GM23338 (cell line): ENCODE results near the gene BCDIN3D. TPM values are rescaled to one million over a fixed set of nuclear protein-coding genes. Genes with fewer than 3 reads are reported as not detected.

Source experiments
- ATAC-seq: fragments of 200-7000 bp; cut with Tn5 transposase; 3 replicates; pipeline ENCODE4 v1.9.1; 2020
- DNase-seq: peaks from one replicate; pipeline ENCODE4 v3.0.0-alpha.2; 2015; ENCODE audit warnings: low spot score
- H2AFZ ChIP-seq: fragments of 200-600 bp; sonication (generic); 2 replicates; pipeline ENCODE4 v1.8.0; 2016; ENCODE audit warnings: antibody characterized with exemption, mild to moderate bottlenecking, moderate library complexity
- H3F3A ChIP-seq: fragments of 200-600 bp; sonication (generic); replicated peaks from 2 replicates; pipeline ENCODE4 v1.8.0; 2017; ENCODE audit warnings: antibody characterized with exemption, mixed run types, low read depth
- H3K27ac ChIP-seq: fragments of 200-600 bp; sonication (generic); 2 replicates; pipeline ENCODE4 v1.6.1; 2016; ENCODE audit warnings: low read depth
- H3K27me3 ChIP-seq: fragments of 200-600 bp; sonication (generic); 2 replicates; pipeline ENCODE4 v1.8.0; 2016; ENCODE audit warnings: mild to moderate bottlenecking, mixed run types, moderate library complexity; ENCODE audit not compliant: insufficient read depth
- H3K36me3 ChIP-seq: fragments of 200-600 bp; sonication (generic); 2 replicates; pipeline ENCODE4 v1.8.0; 2016; ENCODE audit warnings: mild to moderate bottlenecking; ENCODE audit not compliant: insufficient read depth
- H3K4me1 ChIP-seq: fragments of 200-600 bp; sonication (generic); 2 replicates; pipeline ENCODE4 v1.8.0; 2016; ENCODE audit warnings: mild to moderate bottlenecking, moderate library complexity; ENCODE audit not compliant: insufficient read depth
- H3K4me2 ChIP-seq: fragments of 200-600 bp; sonication (generic); 2 replicates; pipeline ENCODE4 v1.7.1; 2017; ENCODE audit warnings: mixed run types
- H3K4me3 ChIP-seq: fragments of 200-600 bp; sonication (generic); 2 replicates; pipeline ENCODE4 v1.6.1; 2016; ENCODE audit warnings: mixed run types
- H3K79me2 ChIP-seq: fragments of 200-600 bp; sonication (generic); replicated peaks from 2 replicates; pipeline ENCODE4 v1.8.0; 2017; ENCODE audit warnings: mild to moderate bottlenecking; ENCODE audit not compliant: insufficient read depth
- H3K9me2 ChIP-seq: fragments of 200-600 bp; sonication (generic); 2 replicates; pipeline ENCODE4 v1.8.0; 2017; ENCODE audit not compliant: insufficient read depth
- H4K20me1 ChIP-seq: fragments of 200-600 bp; sonication (generic); replicated peaks from 2 replicates; pipeline ENCODE4 v1.8.0; 2017; ENCODE audit warnings: mild to moderate bottlenecking; ENCODE audit not compliant: insufficient read depth
- H3K27ac Mint-ChIP-seq: 2 replicates; pipeline ENCODE4 v1.8.0; 2020; ENCODE audit warnings: inconsistent platforms, mild to moderate bottlenecking, moderate library complexity, mixed read lengths
- H3K27me3 Mint-ChIP-seq: 3 replicates; pipeline ENCODE4 v1.8.0; 2022; ENCODE audit warnings: low read depth, mild to moderate bottlenecking, moderate library complexity, mixed read lengths, inconsistent platforms; ENCODE audit not compliant: insufficient read depth, poor library complexity
- H3K36me3 Mint-ChIP-seq: 3 replicates; pipeline ENCODE4 v1.8.0; 2021; ENCODE audit warnings: low read depth, mild to moderate bottlenecking, inconsistent platforms, moderate library complexity, mixed read lengths
- H3K4me1 Mint-ChIP-seq: 3 replicates; pipeline ENCODE4 v1.8.0; 2020; ENCODE audit warnings: mild to moderate bottlenecking, inconsistent platforms, mixed read lengths
- H3K4me3 Mint-ChIP-seq: 3 replicates; pipeline ENCODE4 v1.8.0; 2021; ENCODE audit warnings: moderate library complexity, mild to moderate bottlenecking, inconsistent platforms, mixed read lengths
- H3K9me3 Mint-ChIP-seq: 3 replicates; pipeline ENCODE4 v1.8.0; 2020; ENCODE audit warnings: moderate library complexity, mild to moderate bottlenecking, inconsistent platforms, mixed read lengths
- CREB1 ChIP-seq: fragments of 250-450 bp; sonication (Bioruptor Pico); IDR thresholded peaks from 2 replicates; pipeline ENCODE4 v1.5.0; 2020; ENCODE audit warnings: low read depth, mild to moderate bottlenecking, moderate library complexity
- EZH2 ChIP-seq: fragments of 200-600 bp; sonication (generic); IDR thresholded peaks from one replicate; pipeline ENCODE4 v1.8.0; 2017; ENCODE audit warnings: antibody characterized with exemption, mild to moderate bottlenecking, low read depth; ENCODE audit not compliant: unreplicated experiment
- EZH2phosphoT487 ChIP-seq: fragments of 200-600 bp; sonication (generic); IDR thresholded peaks from one replicate; pipeline ENCODE4 v1.8.1; 2018; ENCODE audit warnings: antibody characterized with exemption; ENCODE audit not compliant: unreplicated experiment
- NANOG ChIP-seq: IDR thresholded peaks from 2 replicates; pipeline ENCODE4 v1.6.1; 2016; ENCODE audit warnings: antibody characterized with exemption, borderline replicate concordance
- POLR2AphosphoS5 ChIP-seq: IDR thresholded peaks from 2 replicates; pipeline ENCODE4 v1.6.1; 2016; ENCODE audit warnings: antibody characterized with exemption, low read depth
- STAT1 ChIP-seq: IDR thresholded peaks from one replicate; pipeline ENCODE4 v1.6.1; 2016; ENCODE audit warnings: antibody characterized with exemption; ENCODE audit not compliant: unreplicated experiment
- ZNF114 ChIP-seq: fragments of 250-450 bp; sonication (Bioruptor Pico); IDR thresholded peaks from 2 replicates; pipeline ENCODE4 v1.5.0; 2020; ENCODE audit warnings: mild to moderate bottlenecking, moderate library complexity
- polyA plus RNA-seq: library from polyadenylated mRNA; unstranded; fragments of >200 nt; fragmentation: Nextera tagmentation; extraction: Ambion mirVana; gene quantifications from 2 replicates; pipeline ENCODE4 v1.2.1, GENCODE V29; 2016
- total RNA-seq: library from RNA; depleted of rRNA; stranded (reverse); fragments of >200 nt; shearing (Covaris generic); gene quantifications from 2 replicates; pipeline ENCODE4 v1.2.3, GENCODE V29; 2014
- TF ChIP-seq, protein P1 (sequence below), 2 experiments: fragments of 200-600 bp in 1 of 2; sonication (generic) in 1 of 2; conservative IDR thresholded peaks; 2 replicates each; pipeline versions ENCODE4 v1.5.1 to v1.6.1; 2016 to 2017; ENCODE audit warnings: antibody characterized with exemption in 2 of 2, low read depth in 2 of 2, mild to moderate bottlenecking in 2 of 2, moderate library complexity in 1 of 2
- TF ChIP-seq, protein P2 (sequence below): fragments of 250-450 bp; sonication (Bioruptor Pico); IDR thresholded peaks from 2 replicates; pipeline ENCODE4 v1.5.0; 2020; ENCODE audit warnings: mild to moderate bottlenecking, moderate library complexity
- TF ChIP-seq, protein P3 (sequence below): IDR thresholded peaks from one replicate; pipeline ENCODE4 v1.6.1; 2018; ENCODE audit warnings: antibody characterized with exemption; ENCODE audit not compliant: unreplicated experiment

BCDIN3D gene
- total and polyA plus RNA-seq, 2 experiments from 2014 or later: 1.4 to 1.8 TPM

DNA sequence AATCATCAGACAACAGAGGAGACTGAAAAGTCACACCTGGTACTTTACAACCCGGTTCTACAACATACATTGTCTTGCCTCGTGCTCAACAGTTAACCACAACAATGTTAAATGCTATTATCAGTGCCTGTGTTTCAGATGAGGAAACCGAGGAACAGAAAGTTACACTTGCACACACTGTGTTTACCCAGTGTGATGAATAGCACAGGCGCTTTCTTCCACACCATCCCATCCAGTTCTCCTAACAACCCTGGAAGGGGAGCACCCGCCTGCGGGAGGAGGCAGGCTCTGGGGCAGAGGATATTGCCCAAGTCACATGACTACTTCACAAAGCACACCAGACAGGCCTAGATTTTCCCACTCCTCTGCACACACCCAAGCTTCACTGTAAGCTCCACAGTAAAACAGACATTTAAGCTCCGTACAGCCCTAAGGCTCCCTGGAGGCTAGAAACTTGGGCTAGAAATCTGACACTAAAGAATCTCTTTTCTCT is 36.5 kb downstream of the BCDIN3D start:
- Mint-ChIP-seq H3K27ac (no peak overlapping the region), H3K4me1 (peaks cover 36% of the 10 kb centered on the region), H3K36me3 (peaks cover 12% of the 10 kb centered on the region), H3K4me3 (no peak overlapping the region), H3K9me3 (no peaks in the 10 kb centered on the region), H3K27me3 (peaks cover 12% of the 10 kb centered on the region)
- Histone ChIP-seq H3K4me2 (no peak overlapping the region), H3K79me2 (peaks cover 18% of the 10 kb centered on the region; the same call in 1 of the 2 replicates), H3K4me3 (no peak overlapping the region), H3K9me2 (no peaks in the 10 kb centered on the region), H3F3A (peaks cover 4% of the 10 kb centered on the region; the same call in 1 of the 2 replicates), H2AFZ (no peak overlapping the region), H3K27me3 (no peaks in the 10 kb centered on the region), H3K27ac (no peak overlapping the region), H3K36me3 (0 out of 2 replicates have a peak, but pooled peaks cover 6% of the 10 kb centered on the region), H4K20me1 (peaks cover 3% of the 10 kb centered on the region), H3K4me1 (peaks cover 33% of the 10 kb centered on the region)
- TF ChIP-seq, protein P1, sequence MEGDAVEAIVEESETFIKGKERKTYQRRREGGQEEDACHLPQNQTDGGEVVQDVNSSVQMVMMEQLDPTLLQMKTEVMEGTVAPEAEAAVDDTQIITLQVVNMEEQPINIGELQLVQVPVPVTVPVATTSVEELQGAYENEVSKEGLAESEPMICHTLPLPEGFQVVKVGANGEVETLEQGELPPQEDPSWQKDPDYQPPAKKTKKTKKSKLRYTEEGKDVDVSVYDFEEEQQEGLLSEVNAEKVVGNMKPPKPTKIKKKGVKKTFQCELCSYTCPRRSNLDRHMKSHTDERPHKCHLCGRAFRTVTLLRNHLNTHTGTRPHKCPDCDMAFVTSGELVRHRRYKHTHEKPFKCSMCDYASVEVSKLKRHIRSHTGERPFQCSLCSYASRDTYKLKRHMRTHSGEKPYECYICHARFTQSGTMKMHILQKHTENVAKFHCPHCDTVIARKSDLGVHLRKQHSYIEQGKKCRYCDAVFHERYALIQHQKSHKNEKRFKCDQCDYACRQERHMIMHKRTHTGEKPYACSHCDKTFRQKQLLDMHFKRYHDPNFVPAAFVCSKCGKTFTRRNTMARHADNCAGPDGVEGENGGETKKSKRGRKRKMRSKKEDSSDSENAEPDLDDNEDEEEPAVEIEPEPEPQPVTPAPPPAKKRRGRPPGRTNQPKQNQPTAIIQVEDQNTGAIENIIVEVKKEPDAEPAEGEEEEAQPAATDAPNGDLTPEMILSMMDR (conservative IDR thresholded peaks at IDR 0.05; ENCODE audit: low read depth in 2 of 2): no peak
- TF ChIP-seq, protein P2, sequence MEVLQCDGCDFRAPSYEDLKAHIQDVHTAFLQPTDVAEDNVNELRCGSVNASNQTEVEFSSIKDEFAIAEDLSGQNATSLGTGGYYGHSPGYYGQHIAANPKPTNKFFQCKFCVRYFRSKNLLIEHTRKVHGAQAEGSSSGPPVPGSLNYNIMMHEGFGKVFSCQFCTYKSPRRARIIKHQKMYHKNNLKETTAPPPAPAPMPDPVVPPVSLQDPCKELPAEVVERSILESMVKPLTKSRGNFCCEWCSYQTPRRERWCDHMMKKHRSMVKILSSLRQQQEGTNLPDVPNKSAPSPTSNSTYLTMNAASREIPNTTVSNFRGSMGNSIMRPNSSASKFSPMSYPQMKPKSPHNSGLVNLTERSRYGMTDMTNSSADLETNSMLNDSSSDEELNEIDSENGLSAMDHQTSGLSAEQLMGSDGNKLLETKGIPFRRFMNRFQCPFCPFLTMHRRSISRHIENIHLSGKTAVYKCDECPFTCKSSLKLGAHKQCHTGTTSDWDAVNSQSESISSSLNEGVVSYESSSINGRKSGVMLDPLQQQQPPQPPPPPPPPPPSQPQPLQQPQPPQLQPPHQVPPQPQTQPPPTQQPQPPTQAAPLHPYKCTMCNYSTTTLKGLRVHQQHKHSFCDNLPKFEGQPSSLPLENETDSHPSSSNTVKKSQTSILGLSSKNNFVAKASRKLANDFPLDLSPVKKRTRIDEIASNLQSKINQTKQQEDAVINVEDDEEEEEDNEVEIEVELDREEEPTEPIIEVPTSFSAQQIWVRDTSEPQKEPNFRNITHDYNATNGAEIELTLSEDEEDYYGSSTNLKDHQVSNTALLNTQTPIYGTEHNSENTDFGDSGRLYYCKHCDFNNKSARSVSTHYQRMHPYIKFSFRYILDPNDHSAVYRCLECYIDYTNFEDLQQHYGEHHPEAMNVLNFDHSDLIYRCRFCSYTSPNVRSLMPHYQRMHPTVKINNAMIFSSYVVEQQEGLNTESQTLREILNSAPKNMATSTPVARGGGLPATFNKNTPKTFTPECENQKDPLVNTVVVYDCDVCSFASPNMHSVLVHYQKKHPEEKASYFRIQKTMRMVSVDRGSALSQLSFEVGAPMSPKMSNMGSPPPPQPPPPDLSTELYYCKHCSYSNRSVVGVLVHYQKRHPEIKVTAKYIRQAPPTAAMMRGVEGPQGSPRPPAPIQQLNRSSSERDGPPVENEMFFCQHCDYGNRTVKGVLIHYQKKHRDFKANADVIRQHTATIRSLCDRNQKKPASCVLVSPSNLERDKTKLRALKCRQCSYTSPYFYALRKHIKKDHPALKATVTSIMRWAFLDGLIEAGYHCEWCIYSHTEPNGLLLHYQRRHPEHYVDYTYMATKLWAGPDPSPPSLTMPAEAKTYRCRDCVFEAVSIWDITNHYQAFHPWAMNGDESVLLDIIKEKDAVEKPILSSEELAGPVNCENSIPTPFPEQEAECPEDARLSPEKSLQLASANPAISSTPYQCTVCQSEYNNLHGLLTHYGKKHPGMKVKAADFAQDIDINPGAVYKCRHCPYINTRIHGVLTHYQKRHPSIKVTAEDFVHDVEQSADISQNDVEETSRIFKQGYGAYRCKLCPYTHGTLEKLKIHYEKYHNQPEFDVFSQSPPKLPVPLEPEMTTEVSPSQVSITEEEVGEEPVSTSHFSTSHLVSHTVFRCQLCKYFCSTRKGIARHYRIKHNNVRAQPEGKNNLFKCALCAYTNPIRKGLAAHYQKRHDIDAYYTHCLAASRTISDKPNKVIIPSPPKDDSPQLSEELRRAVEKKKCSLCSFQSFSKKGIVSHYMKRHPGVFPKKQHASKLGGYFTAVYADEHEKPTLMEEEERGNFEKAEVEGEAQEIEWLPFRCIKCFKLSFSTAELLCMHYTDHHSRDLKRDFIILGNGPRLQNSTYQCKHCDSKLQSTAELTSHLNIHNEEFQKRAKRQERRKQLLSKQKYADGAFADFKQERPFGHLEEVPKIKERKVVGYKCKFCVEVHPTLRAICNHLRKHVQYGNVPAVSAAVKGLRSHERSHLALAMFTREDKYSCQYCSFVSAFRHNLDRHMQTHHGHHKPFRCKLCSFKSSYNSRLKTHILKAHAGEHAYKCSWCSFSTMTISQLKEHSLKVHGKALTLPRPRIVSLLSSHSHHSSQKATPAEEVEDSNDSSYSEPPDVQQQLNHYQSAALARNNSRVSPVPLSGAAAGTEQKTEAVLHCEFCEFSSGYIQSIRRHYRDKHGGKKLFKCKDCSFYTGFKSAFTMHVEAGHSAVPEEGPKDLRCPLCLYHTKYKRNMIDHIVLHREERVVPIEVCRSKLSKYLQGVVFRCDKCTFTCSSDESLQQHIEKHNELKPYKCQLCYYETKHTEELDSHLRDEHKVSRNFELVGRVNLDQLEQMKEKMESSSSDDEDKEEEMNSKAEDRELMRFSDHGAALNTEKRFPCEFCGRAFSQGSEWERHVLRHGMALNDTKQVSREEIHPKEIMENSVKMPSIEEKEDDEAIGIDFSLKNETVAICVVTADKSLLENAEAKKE: no peak
- TF ChIP-seq STAT1: no peak
- no peak for TF ChIP-seq EZH2
- no peak for TF ChIP-seq EZH2phosphoT487
- no peak for TF ChIP-seq NANOG
- no peak for TF ChIP-seq POLR2AphosphoS5
- no peak for TF ChIP-seq CREB1 (CRISPR knock-in tag)
- TF ChIP-seq, protein P3, sequence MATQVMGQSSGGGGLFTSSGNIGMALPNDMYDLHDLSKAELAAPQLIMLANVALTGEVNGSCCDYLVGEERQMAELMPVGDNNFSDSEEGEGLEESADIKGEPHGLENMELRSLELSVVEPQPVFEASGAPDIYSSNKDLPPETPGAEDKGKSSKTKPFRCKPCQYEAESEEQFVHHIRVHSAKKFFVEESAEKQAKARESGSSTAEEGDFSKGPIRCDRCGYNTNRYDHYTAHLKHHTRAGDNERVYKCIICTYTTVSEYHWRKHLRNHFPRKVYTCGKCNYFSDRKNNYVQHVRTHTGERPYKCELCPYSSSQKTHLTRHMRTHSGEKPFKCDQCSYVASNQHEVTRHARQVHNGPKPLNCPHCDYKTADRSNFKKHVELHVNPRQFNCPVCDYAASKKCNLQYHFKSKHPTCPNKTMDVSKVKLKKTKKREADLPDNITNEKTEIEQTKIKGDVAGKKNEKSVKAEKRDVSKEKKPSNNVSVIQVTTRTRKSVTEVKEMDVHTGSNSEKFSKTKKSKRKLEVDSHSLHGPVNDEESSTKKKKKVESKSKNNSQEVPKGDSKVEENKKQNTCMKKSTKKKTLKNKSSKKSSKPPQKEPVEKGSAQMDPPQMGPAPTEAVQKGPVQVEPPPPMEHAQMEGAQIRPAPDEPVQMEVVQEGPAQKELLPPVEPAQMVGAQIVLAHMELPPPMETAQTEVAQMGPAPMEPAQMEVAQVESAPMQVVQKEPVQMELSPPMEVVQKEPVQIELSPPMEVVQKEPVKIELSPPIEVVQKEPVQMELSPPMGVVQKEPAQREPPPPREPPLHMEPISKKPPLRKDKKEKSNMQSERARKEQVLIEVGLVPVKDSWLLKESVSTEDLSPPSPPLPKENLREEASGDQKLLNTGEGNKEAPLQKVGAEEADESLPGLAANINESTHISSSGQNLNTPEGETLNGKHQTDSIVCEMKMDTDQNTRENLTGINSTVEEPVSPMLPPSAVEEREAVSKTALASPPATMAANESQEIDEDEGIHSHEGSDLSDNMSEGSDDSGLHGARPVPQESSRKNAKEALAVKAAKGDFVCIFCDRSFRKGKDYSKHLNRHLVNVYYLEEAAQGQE: no peak
- no peak for TF ChIP-seq ZNF114 (CRISPR knock-in tag)
- DNase-seq: no peak
- ATAC-seq: no peak
